A549 treated with AZD9567 at 1 μM for 4 hours (cell line): ENCODE measurements around the gene GRHL1. TPM values are rescaled to one million over a fixed set of nuclear protein-coding genes. Genes with fewer than 3 reads are reported as not detected.

Experiments
- total RNA-seq: library from RNA; stranded (reverse); fragments of 200-300 nt; extraction: Qiagen RNA extraction; gene quantifications from 5 replicates; pipeline ENCODE4 v1.2.3, GENCODE V29; 2022; ENCODE audit not compliant: insufficient read depth

The GRHL1 gene
- 0.59 to 1.3 TPM (median 1.1 TPM) in 4 of 5 replicates, not detected in the other for total RNA-seq

GRCh38 chr2:9951522-9952285 is at the start of gene GRHL1:
Gene GRHL1, plus strand, starts transcription at chr2:9951693. Its CDS starts 141 bp downstream, at chr2:9951834.

GRCh38 chr2:10043256-10043905 is 91.9 kb downstream of the GRHL1 start, which contains the start of gene KLF11:
Gene KLF11, plus strand, starts transcription at chr2:10043550. Its CDS starts 167 bp downstream, at chr2:10043717.

Other genes with a start within 250 kb of the GRHL1 start
- gene TAF1B, start 108.2 kb upstream of the GRHL1 start, total RNA-seq: 21.2 to 39.0 TPM (median 26.9 TPM) in 5 replicates
- 2.8 to 6.4 TPM (median 3.8 TPM) in 5 replicates for gene KLF11, start 91.9 kb downstream of the GRHL1 start, total RNA-seq
- gene CYS1, start 128.7 kb downstream of the GRHL1 start, total RNA-seq: 1.2 to 1.9 TPM (median 1.4 TPM) in 5 replicates
- gene RRM2, start 171.0 kb downstream of the GRHL1 start, total RNA-seq: 195 to 236 TPM (median 224 TPM) in 5 replicates